Activated naive CD4-positive, alpha-beta T cell treated with anti-CD3 and anti-CD28 coated beads, Interleukin-2, amount 50 U/mL, for 72 hours (primary cell): ENCODE results near the gene CHST13. TPM values are rescaled to one million over a fixed set of nuclear protein-coding genes. Genes with fewer than 3 reads are reported as not detected.
A peak's percentile ranks its signal among the peaks of the same experiment; 100 is the strongest.

Experiments
- ATAC-seq, 2 donors: fragments of 150-1000 bp; cut with Tn5 transposase; 2 replicates each; pipeline ENCODE4 v1.10.0; 2021; ENCODE audit warnings: mild to moderate bottlenecking in 2 of 2, moderate library complexity in 2 of 2
- DNase-seq, 2 donors: peaks; one replicate each; pipeline ENCODE4 v3.0.0; 2021 to 2022; ENCODE audit warnings: low spot score in 2 of 2
- H3K27ac Mint-ChIP-seq, 2 donors: one replicate each; pipeline ENCODE4 v1.8.0; 2022; ENCODE audit warnings: mild to moderate bottlenecking in 2 of 2, mixed read lengths in 2 of 2
- H3K36me3 Mint-ChIP-seq, 2 donors: one replicate each; pipeline ENCODE4 v1.8.0; 2022; ENCODE audit warnings: mixed read lengths in 2 of 2
- H3K9me3 Mint-ChIP-seq, 2 donors: one replicate each; pipeline ENCODE4 v1.8.0; 2022; ENCODE audit warnings: mixed read lengths in 2 of 2
- total RNA-seq, 2 donors: library from RNA; stranded (reverse); gene quantifications; one replicate each; pipeline ENCODE4 v1.2.3, GENCODE V29; 2022

CHST13 gene
- total RNA-seq, 2 donors from 2014 or later: not detected

- no peaks in the 10 kb centered on the region for H3K36me3 Mint-ChIP-seq
- H3K9me3 Mint-ChIP-seq: peaks cover 3 to 5% of the 10 kb centered on the region in 2 donors
- no peak for DNase-seq
- H3K27ac Mint-ChIP-seq: peak overlapping the region in 1 of 2 donors; percentile 50
- ATAC-seq: peak; percentile 24 to 49
Measured at GRCh38 chr3:126540342-126540849, 16.4 kb downstream of the CHST13 start.

- Mint-ChIP-seq H3K9me3 (peaks cover 3 to 5% of the 10 kb centered on the region in 2 donors), H3K27ac (no peak overlapping the region), H3K36me3 (no peaks in the 10 kb centered on the region)
- no peak for ATAC-seq
- peak in 1 of 2 donors; percentile 23 for DNase-seq
Measured at GRCh38 chr3:126540951-126541627, 17.1 kb downstream of the CHST13 start.

GRCh38 chr3:126541628-126542339, 17.8 kb downstream of the CHST13 start:
- no peaks in the 10 kb centered on the region for H3K36me3 Mint-ChIP-seq
- ATAC-seq (no peak), DNase-seq (peak in 1 of 2 donors; percentile 51)
- peaks cover 3 to 5% of the 10 kb centered on the region in 2 donors for H3K9me3 Mint-ChIP-seq
- no peak overlapping the region for H3K27ac Mint-ChIP-seq

GRCh38 chr3:126542340-126543241, 18.6 kb downstream of the CHST13 start:
- Mint-ChIP-seq H3K27ac (no peak overlapping the region), H3K9me3 (peaks cover 3 to 5% of the 10 kb centered on the region in 2 donors), H3K36me3 (no peaks in the 10 kb centered on the region)
- ATAC-seq: no peak
- DNase-seq: peak in 1 of 2 donors; percentile 43

GRCh38 chr3:126543457-126544061, 19.6 kb downstream of the CHST13 start:
- DNase-seq: peak in 1 of 2 donors; percentile 37
- no peak for ATAC-seq
- peaks cover 3 to 5% of the 10 kb centered on the region in 2 donors for H3K9me3 Mint-ChIP-seq
- no peaks in the 10 kb centered on the region for H3K36me3 Mint-ChIP-seq
- no peak overlapping the region for H3K27ac Mint-ChIP-seq

GRCh38 chr3:126544596-126545281, 20.8 kb downstream of the CHST13 start:
- DNase-seq (peak in 1 of 2 donors; percentile 34), ATAC-seq (no peak)
- Mint-ChIP-seq H3K36me3 (no peaks in the 10 kb centered on the region), H3K27ac (no peak overlapping the region), H3K9me3 (peaks cover 3 to 5% of the 10 kb centered on the region in 2 donors)

GRCh38 chr3:126545544-126545943, 21.6 kb downstream of the CHST13 start:
- Mint-ChIP-seq H3K9me3 (peaks cover 0 to 3% of the 10 kb centered on the region in 2 donors), H3K27ac (no peak overlapping the region), H3K36me3 (no peaks in the 10 kb centered on the region)
- DNase-seq (peak in 1 of 2 donors; percentile 14), ATAC-seq (no peak)

- Mint-ChIP-seq H3K9me3 (peaks cover 0 to 3% of the 10 kb centered on the region in 2 donors), H3K27ac (no peak overlapping the region), H3K36me3 (no peaks in the 10 kb centered on the region)
- no peak for ATAC-seq
- peak in 1 of 2 donors; percentile 18 for DNase-seq
Measured at GRCh38 chr3:126546013-126546412, 22.1 kb downstream of the CHST13 start.

- peak in 1 of 2 donors; percentile 37 for DNase-seq
- H3K27ac Mint-ChIP-seq: no peak overlapping the region
- ATAC-seq: no peak
- no peaks in the 10 kb centered on the region for H3K9me3 Mint-ChIP-seq
- H3K36me3 Mint-ChIP-seq: no peaks in the 10 kb centered on the region
Measured at GRCh38 chr3:126546549-126547239, 22.7 kb downstream of the CHST13 start.

- DNase-seq: no peak
- no peak for ATAC-seq
- H3K9me3 Mint-ChIP-seq: no peaks in the 10 kb centered on the region
- H3K27ac Mint-ChIP-seq: peak overlapping the region in 1 of 2 donors; percentile 52
- no peaks in the 10 kb centered on the region for H3K36me3 Mint-ChIP-seq
Measured at GRCh38 chr3:126547721-126548120, 23.8 kb downstream of the CHST13 start.

GRCh38 chr3:126548556-126549466, 24.9 kb downstream of the CHST13 start:
- no peaks in the 10 kb centered on the region for H3K36me3 Mint-ChIP-seq
- no peaks in the 10 kb centered on the region for H3K9me3 Mint-ChIP-seq
- ATAC-seq (no peak), DNase-seq (peak in 1 of 2 donors; percentile 18)
- H3K27ac Mint-ChIP-seq: no peak overlapping the region

- Mint-ChIP-seq H3K27ac (no peak overlapping the region), H3K36me3 (no peaks in the 10 kb centered on the region), H3K9me3 (no peaks in the 10 kb centered on the region)
- ATAC-seq (no peak), DNase-seq (peak in 1 of 2 donors; percentile 40)
Measured at GRCh38 chr3:126549861-126550487, 26.0 kb downstream of the CHST13 start.

GRCh38 chr3:126550488-126551051, 26.6 kb downstream of the CHST13 start:
- DNase-seq: peak in 1 of 2 donors; percentile 28

More at GRCh38 chr3:126550488-126551051, 26.6 kb downstream of the CHST13 start:
- Mint-ChIP-seq H3K27ac (no peak overlapping the region), H3K36me3 (no peaks in the 10 kb centered on the region), H3K9me3 (no peaks in the 10 kb centered on the region)
- ATAC-seq: no peak
